Upper lobe of left lung (tissue), 4 donors: ENCODE results near the gene APPBP2.

Source experiments
- EP300 ChIP-seq, 4 donors: sonication (generic); formaldehyde crosslinking; IDR thresholded peaks; one replicate each; pipeline ENCODE4 v1.5.1; 2017; ENCODE audit warnings: antibody characterized with exemption in 4 of 4, control low read depth in 2 of 4
- POLR2A ChIP-seq, 4 donors: fragments of 450-650 bp; IDR thresholded peaks; one replicate each; pipeline ENCODE4 v1.5.1; 2016 to 2017; ENCODE audit warnings: antibody characterized with exemption in 4 of 4, mild to moderate bottlenecking in 2 of 4
- POLR2AphosphoS5 ChIP-seq, 2 donors: sonication (generic); formaldehyde crosslinking; IDR thresholded peaks; one replicate each; pipeline ENCODE4 v1.5.1; 2017; ENCODE audit warnings: antibody characterized with exemption in 2 of 2
- TF ChIP-seq, protein P1 (sequence below), 6 experiments: fragments of 450-650 bp in 4 of 6; fragments of 200-600 bp in 2 of 6; sonication (generic) in 2 of 6; IDR thresholded peaks; one replicate each; pipeline ENCODE4 v1.5.1; 2016 to 2019; ENCODE audit warnings: antibody characterized with exemption in 6 of 6

DNA sequence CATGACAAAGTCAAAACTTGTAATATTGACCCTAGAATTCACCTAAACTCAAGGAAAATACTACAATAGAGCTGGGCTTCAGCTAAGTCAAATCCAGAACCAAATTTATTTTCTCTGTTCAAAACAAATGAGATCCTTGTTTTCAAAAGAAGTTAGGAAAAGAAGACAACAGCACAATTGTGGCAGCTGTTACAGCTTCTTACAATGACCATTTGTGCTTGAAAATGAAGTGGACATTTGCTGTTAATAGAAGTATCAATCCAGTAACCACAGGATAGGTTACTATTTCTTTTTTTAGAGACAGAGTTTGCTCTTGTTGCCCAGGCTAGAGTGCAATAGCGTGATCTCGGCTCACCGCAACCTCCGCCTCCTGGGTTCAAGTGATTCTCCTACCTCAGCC lies 44.4 kb downstream of the APPBP2 start:
- TF ChIP-seq, protein P1, sequence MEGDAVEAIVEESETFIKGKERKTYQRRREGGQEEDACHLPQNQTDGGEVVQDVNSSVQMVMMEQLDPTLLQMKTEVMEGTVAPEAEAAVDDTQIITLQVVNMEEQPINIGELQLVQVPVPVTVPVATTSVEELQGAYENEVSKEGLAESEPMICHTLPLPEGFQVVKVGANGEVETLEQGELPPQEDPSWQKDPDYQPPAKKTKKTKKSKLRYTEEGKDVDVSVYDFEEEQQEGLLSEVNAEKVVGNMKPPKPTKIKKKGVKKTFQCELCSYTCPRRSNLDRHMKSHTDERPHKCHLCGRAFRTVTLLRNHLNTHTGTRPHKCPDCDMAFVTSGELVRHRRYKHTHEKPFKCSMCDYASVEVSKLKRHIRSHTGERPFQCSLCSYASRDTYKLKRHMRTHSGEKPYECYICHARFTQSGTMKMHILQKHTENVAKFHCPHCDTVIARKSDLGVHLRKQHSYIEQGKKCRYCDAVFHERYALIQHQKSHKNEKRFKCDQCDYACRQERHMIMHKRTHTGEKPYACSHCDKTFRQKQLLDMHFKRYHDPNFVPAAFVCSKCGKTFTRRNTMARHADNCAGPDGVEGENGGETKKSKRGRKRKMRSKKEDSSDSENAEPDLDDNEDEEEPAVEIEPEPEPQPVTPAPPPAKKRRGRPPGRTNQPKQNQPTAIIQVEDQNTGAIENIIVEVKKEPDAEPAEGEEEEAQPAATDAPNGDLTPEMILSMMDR (IDR thresholded peaks at IDR 0.05) = no peak
- no peak for TF ChIP-seq EP300 (IDR thresholded peaks at IDR 0.05)
- no peak for TF ChIP-seq POLR2AphosphoS5 (IDR thresholded peaks at IDR 0.05)
- no peak for TF ChIP-seq POLR2A (IDR thresholded peaks at IDR 0.05)
